Daoy (cell line): ENCODE measurements around the gene FOXC2. TPM values are rescaled to one million over a fixed set of nuclear protein-coding genes. Genes with fewer than 3 reads are reported as not detected.

Experiments used
- DNase-seq: peaks from one replicate; pipeline ENCODE4 v3.0.0-alpha.2; 2015; ENCODE audit warnings: low read depth
- total RNA-seq: library from RNA; depleted of rRNA; stranded (reverse); fragments of >200 nt; shearing (Covaris generic); gene quantifications from 2 replicates; pipeline ENCODE4 v1.2.3, GENCODE V29; 2014

Gene FOXC2
- total RNA-seq, 1 experiment from 2014 or later: 5.4 TPM

DNA sequence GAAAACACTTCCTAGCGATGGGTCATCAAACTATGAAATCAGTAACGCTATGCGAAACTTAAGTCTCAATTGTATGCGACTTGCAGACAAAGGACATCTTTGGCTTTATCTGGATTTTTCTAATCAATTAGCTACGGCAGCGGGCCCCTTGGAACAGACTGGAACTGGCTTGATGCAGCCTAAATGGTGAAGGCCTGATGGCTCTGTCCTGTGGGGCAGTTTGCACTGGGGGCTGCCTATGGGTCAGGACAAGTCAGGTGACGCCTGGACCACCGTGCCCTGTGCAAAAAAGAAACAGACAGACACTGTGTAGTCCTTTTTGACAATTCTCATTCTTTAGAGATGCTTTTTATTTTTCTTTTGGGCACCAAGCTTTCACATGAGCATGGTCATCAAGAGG, 33.6 kb upstream of the FOXC2 start:
- DNase-seq: no peak

- DNase-seq: no peak
Measured at GRCh38 chr16:86533767-86534351, 32.8 kb upstream of the FOXC2 start.

DNA sequence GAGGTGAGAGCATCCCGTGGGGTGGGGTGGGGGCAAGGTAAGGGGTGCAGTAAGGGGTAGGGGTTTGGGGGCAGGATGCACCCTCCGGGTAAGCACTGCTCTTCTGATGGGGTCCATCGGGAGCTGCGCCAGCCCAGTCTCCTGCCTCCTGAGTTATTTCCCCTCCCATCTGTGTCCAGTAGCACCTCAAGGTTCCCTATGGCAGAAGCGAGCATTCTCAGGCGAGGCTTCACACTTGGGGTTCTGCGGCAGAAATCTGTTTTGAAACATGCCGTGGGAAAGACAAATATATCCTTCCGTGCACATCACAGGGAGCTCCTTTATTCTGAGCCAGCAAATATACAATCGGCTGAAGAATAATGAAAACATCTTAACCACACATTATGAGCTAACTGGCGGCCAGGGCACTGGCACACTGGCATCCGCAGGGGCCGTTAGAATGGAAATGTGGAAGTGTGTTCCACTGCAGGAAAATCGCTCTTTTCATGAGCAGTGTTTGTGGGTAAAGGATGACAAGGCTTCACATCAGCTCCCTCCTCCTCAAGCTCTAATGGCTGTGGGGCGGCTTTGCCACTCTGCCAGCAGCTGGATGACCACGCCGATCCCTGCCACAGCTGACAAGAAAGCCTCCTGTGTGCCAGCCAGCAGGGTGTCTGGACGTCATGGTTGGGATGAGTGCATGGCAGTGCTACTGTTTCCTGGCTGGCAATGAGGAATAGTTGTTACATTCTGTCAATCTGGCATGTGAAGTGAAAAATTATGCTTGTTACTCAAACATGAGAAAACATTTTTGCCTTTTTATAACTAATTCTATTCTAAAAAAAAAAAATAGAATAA, 31.6 kb upstream of the FOXC2 start:
- DNase-seq: no peak

DNA sequence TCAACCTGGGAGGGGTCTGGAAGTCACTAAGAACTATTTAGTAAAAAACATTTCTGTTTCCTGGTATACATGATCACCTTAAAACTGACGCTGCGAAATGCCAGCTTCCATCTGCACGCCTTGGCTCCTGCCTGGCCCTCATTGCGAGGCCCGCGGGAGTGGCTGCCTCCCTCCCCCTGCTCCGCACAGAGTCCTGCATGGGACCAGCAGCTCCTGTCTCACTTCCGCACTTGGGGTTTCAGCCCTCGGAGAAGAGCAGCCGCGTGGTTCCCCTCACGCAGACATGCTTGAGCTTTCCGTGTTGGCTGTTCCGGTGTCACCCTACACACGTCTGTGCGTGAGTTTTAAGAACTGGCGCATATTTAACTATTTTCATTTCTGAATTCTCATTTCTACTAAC, 30.0 kb upstream of the FOXC2 start:
- no peak for DNase-seq

DNA sequence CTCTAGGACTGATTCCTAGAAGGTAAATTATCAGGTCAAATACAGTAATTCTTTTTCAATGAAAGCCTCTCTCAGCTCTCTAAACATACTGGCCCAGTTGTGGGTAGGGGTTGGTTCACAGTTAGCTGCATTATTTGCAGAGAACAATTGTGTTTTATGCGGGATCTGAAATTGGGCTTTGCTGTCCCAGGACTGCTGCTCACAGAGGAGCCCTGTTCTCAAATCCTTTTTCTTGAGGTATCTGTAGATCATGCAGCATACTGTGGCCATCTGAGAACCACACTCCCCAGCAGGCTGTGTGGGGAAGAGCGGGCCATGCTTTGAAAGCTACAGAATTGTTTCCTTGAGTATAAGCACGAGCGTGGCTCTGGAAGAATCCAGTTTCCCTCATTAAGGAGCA, 29.1 kb upstream of the FOXC2 start:
- DNase-seq: no peak

DNA sequence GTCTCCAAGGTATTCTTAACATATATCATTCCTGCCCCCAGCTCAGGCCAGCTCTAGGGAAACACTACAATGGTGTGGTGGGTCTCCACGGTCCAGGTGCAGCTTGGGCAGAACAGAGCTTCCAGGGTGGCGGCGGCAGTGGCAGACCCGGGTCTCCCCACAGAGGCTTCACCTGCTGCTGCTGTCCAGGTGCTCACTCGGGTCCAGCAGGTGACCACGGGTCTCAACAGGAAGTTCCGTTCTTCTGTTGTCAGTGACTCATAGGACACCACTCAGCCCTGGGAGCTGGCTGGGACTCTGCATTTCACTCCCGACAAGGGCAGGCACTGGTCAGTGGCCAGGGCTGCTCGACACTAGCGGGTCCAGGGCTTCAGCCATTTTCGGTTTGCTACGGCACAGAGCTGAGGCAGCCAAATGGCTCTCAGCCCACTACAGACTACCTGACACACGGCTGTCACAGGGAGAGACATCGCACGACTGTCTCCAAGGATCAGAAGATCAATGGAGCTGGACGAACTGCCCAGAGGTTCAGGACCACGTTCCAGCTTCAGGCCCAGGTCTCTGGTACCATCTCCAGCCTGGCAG, 28.3 kb upstream of the FOXC2 start:
- no peak for DNase-seq

GRCh38 chr16:86540894-86541293, 25.7 kb upstream of the FOXC2 start:
- DNase-seq: no peak

DNA sequence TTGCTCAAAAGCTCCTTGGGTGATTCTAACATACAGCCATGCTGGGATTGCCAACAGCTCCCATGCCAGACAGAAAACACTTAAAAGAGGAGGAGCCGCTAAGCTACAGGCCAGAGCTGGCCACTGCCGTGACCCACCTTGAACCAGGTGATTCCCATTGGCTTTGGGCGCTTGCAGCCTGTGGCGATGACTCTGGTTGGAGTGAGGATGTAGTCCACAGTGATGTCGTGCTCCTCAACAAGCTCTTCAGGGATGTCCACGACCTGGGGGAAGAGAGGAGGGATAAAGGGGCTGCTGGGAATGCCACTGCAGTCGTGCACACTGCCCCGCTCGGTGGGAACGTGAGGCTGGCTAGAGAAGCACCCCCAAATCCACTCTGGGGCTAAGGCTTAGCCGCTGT, 25.1 kb upstream of the FOXC2 start:
- DNase-seq: no peak

- DNase-seq: no peak
Measured at GRCh38 chr16:86542756-86543750, 23.6 kb upstream of the FOXC2 start.

DNA sequence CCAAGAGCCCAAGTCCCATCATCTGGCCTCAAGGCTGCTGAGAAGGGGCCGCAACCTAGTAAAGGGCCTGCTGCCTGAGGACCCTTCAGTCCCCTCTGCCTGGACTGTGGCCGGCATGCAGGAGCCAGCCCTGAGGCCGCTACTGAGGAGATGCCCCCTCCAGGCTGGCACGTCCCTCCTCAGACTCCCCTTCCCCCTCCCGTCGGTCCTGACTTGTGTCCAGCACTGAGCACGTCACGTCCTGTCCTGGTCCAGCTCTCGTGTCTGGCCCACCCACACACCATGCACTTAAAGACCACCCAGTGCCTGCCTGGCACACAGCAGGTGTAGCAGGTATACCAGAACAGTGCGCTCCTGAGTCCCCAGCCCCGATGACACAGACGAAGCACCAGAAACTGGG, 21.1 kb upstream of the FOXC2 start:
- no peak for DNase-seq

GRCh38 chr16:86545954-86546637, 20.5 kb upstream of the FOXC2 start:
- no peak for DNase-seq

DNA sequence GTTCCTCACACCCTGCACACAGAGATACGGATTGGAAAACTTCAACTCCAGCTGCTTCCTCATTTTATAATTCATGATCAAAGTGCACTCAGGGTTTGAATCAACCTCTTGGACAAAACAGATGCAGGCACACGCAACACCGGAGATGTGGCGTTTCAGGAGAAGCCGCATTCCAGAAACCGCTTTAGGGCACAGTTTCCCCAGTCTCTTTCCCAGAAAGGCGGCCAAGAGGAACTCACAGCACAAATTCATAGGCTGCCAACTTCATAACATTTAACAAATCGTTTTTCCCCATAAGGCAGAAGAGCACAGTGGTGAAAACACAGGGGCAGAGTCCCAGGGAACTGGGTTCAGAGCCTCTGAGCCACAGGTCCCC, 20.0 kb upstream of the FOXC2 start:
- no peak for DNase-seq

DNA sequence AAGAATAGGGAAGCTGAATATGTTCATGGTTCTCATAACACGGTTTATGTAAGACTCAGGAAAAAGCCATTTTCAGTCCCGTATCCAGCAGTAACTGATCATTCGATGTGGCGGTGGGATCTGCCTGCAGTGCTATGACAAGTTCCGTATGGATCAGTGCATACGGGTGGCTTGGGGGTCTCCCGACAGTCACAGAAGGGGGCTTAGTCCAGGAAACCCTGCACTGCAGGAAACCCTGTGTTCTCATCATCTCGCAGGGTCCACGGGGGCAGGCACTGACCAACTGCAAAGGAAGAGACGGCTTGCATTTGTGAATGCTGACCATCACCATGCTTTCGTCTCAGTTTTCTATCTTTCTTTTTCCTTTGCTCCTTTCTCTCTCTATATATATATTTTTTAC, 19.3 kb upstream of the FOXC2 start:
- DNase-seq: no peak

GRCh38 chr16:86549076-86549892, 17.3 kb upstream of the FOXC2 start:
- no peak for DNase-seq

DNA sequence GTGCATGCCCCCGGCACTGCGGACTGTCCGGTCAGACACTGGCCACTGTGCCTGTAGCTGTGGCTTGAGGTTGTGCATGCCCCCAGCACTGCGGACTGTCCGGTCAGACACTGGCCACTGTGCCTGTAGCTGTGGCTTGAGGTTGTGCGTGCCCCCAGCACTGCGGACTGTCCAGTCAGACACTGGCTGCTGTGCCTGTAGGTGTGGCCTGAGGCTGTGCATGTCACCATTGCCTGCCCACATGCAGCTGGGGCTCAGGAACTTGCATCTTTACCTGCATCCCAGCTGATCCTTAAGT, 16.8 kb upstream of the FOXC2 start:
- DNase-seq: no peak

GRCh38 chr16:86550281-86550680, 16.3 kb upstream of the FOXC2 start:
- DNase-seq: no peak

GRCh38 chr16:86553356-86553755, 13.3 kb upstream of the FOXC2 start:
- DNase-seq: no peak

- no peak for DNase-seq
Measured at GRCh38 chr16:86554599-86554916, 12.1 kb upstream of the FOXC2 start.

- DNase-seq: peak; percentile 95
Measured at GRCh38 chr16:86554917-86555703, 11.5 kb upstream of the FOXC2 start, which contains the start of gene MTHFSD. Gene MTHFSD, minus strand, starts transcription at chr16:86555235. Its CDS starts 51 bp downstream, at chr16:86555184.

DNA sequence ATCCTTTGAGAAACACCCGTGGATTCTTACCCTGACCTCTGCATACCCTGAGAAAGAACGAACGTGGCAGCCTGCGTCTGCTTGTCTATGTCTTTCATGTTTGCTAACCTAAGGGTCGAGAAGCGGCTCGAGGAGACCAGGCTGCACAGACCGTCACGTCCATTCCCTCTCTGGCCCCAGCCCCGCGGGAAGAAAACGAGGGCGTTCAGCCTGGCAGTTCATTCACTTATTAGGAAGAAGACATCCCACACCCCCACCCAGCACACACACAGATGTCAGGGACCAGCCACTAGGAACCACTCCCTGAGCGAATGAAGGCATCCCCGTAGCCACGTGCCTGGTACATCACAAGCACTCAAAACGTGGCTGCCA, 10.9 kb upstream of the FOXC2 start:
- no peak for DNase-seq
